ENCODE measurements around the gene TAF1. TPM values are rescaled to one million over a fixed set of nuclear protein-coding genes. Genes with fewer than 3 reads are reported as not detected.
"Not testable (repeated sequence)": the region's sequence is repeated elsewhere in the genome, so short reads cannot be mapped to it uniquely, and the experiment has no call there.

The TAF1 gene
- polyA plus RNA-seq, 1 experiment: 21.5 TPM

- POLR2A ChIA-PET; H3K27me3 ChIP-seq (ENCODE audit: control insufficient read depth, insufficient read depth, low read length); H3K9me3 ChIP-seq (ENCODE audit: control insufficient read depth, insufficient read depth, low read length); H3K4me3 ChIP-seq (ENCODE audit: low read depth, low read length); H3K27ac ChIP-seq (ENCODE audit: low read depth, low read length); CTCF ChIA-PET; DNase-seq (ENCODE audit: low read depth, low spot score): not testable (repeated sequence)
These were observed 13.7 kb upstream of the TAF1 start for GRCh38 chrX:71352439-71352838.

- no peaks in the 10 kb centered on the region for H3K9me3 ChIP-seq (ENCODE audit: control insufficient read depth, insufficient read depth, low read length)
- no peaks in the 10 kb centered on the region for H3K27me3 ChIP-seq (ENCODE audit: control insufficient read depth, insufficient read depth, low read length)
- no peak for DNase-seq (ENCODE audit: low read depth, low spot score)
- H3K4me3 ChIP-seq (ENCODE audit: low read depth, low read length): no peak overlapping the region
- no peak for TF ChIP-seq CTCF (IDR thresholded peaks at IDR 0.05; ENCODE audit: low read depth, low read length)
- ChIA-PET POLR2A (no interaction called here), CTCF (no interaction called here)
- H3K27ac ChIP-seq (ENCODE audit: low read depth, low read length): no peak overlapping the region
These were observed 1.9 kb upstream of the TAF1 start for GRCh38 chrX:71364221-71364620.

- no peak for TF ChIP-seq CTCF (IDR thresholded peaks at IDR 0.05; ENCODE audit: low read depth, low read length)
- peak overlapping the region; percentile 84 for H3K27ac ChIP-seq (ENCODE audit: low read depth, low read length)
- no peak for DNase-seq (ENCODE audit: low read depth, low spot score)
- POLR2A ChIA-PET: interaction anchor here (0.5 to 1.4 kb wide), 6 partner anchors 64 to 186 kb away, joined by 3 to 15 read pairs (median 5); partner anchors contain the start of genes ITGB1BP2 and NONO
- CTCF ChIA-PET: interaction anchor here (0.7 to 1.2 kb wide), 2 partner anchors 266 to 395 kb away, joined by 3 to 5 read pairs; no protein-coding TSS in a partner anchor
- H3K4me3 ChIP-seq (ENCODE audit: low read depth, low read length): peak overlapping the region; percentile 65
- no peaks in the 10 kb centered on the region for H3K9me3 ChIP-seq (ENCODE audit: control insufficient read depth, insufficient read depth, low read length)
- H3K27me3 ChIP-seq (ENCODE audit: control insufficient read depth, insufficient read depth, low read length): no peaks in the 10 kb centered on the region
These were observed 742 bp upstream of the TAF1 start for GRCh38 chrX:71365356-71365874.

- H3K27me3 ChIP-seq (ENCODE audit: control insufficient read depth, insufficient read depth, low read length): no peaks in the 10 kb centered on the region
- POLR2A ChIA-PET: interaction anchor here (1.4 kb wide), 1 partner anchor 83 kb away, joined by 15 read pairs; the partner anchor contains the start of gene NONO
- CTCF ChIA-PET: interaction anchor here (1.2 kb wide), 1 partner anchor 397 kb away, joined by 5 read pairs; no protein-coding TSS in a partner anchor
- H3K27ac ChIP-seq (ENCODE audit: low read depth, low read length): peak overlapping the region; percentile 81
- H3K4me3 ChIP-seq (ENCODE audit: low read depth, low read length): peak overlapping the region; percentile 84
- TF ChIP-seq CTCF (IDR thresholded peaks at IDR 0.05; ENCODE audit: low read depth, low read length): no peak
- no peak for DNase-seq (ENCODE audit: low read depth, low spot score)
- no peaks in the 10 kb centered on the region for H3K9me3 ChIP-seq (ENCODE audit: control insufficient read depth, insufficient read depth, low read length)
These were observed 608 bp downstream of the TAF1 start for GRCh38 chrX:71366674-71367256.

- no peaks in the 10 kb centered on the region for H3K9me3 ChIP-seq (ENCODE audit: control insufficient read depth, insufficient read depth, low read length)
- ChIA-PET CTCF (no interaction called here), POLR2A (no interaction called here)
- no peak for DNase-seq (ENCODE audit: low read depth, low spot score)
- peak overlapping the region; percentile 84 for H3K4me3 ChIP-seq (ENCODE audit: low read depth, low read length)
- TF ChIP-seq CTCF (IDR thresholded peaks at IDR 0.05; ENCODE audit: low read depth, low read length): no peak
- no peaks in the 10 kb centered on the region for H3K27me3 ChIP-seq (ENCODE audit: control insufficient read depth, insufficient read depth, low read length)
- H3K27ac ChIP-seq (ENCODE audit: low read depth, low read length): no peak overlapping the region
These were observed 1.2 kb downstream of the TAF1 start for GRCh38 chrX:71367396-71367795.
